ENCODE measurements around the gene MITF. TPM values are rescaled to one million over a fixed set of nuclear protein-coding genes. Genes with fewer than 3 reads are reported as not detected.

Gene MITF
- total and polyA plus RNA-seq, 2 of the 4 experiments (the other 2 are of a cell fraction): 6.5 to 16.7 TPM

- dilution Hi-C loops (cut with HindIII; ENCODE audit: low sequenced_read_pairs, unreplicated experiment): no loop called here
- no peak overlapping the region for H2BK120ac ChIP-seq (ENCODE audit: low read depth, low read length)
- H2BK5ac ChIP-seq (ENCODE audit: low read depth, low read length, poor library complexity, severe bottlenecking): peak overlapping the region; percentile 7
- no peak overlapping the region for H4K5ac ChIP-seq (ENCODE audit: low read depth, low read length)
- BruUV-seq (replicated peaks): no TSS peak
- peak overlapping the region; percentile 73 for H3K23ac ChIP-seq (ENCODE audit: low read depth, low read length)
- intact Hi-C loops (cut with micrococcal nuclease): loop anchor here (1.0 to 2.0 kb wide), 2 partner anchors 46 to 48 kb away; no protein-coding TSS in a partner anchor
- H4K20me1 ChIP-seq (ENCODE audit: insufficient read depth, low read length): 0 out of 2 replicates have a peak, but pooled peaks cover 4% of the 10 kb centered on the region
- peak overlapping the region; percentile 6 to 23; a peak in 2 of 4 replicates for H4K8ac ChIP-seq (ENCODE audit: low read depth in 2 of 2, low read length in 2 of 2)
- DNase-seq: no peak
- peaks cover 3% of the 10 kb centered on the region; the same call in 1 of the 2 replicates for H3K4me1 ChIP-seq (ENCODE audit: control insufficient read depth, insufficient read depth, low read length)
- no peak overlapping the region for H2BK20ac ChIP-seq (ENCODE audit: low read depth, low read length)
- in situ Hi-C loops (cut with MboI; ENCODE audit: low sequenced_read_pairs): no loop called here
- no peak overlapping the region for H3K18ac ChIP-seq (ENCODE audit: low read depth, low read length)
- peak overlapping the region; percentile 97 for H2AFZ ChIP-seq (replicated peaks; ENCODE audit: low read length, poor library complexity)
- peaks cover 3% of the 10 kb centered on the region; the same call in 1 of the 2 replicates for H3K27me3 ChIP-seq (ENCODE audit: control insufficient read depth, insufficient read depth, low read length)
- H3K4me2 ChIP-seq (ENCODE audit: low read depth, low read length): peak overlapping the region; percentile 82
- peak overlapping the region; percentile 6 for H3K27ac ChIP-seq (ENCODE audit: insufficient read depth, low read length)
- H3K56ac ChIP-seq (ENCODE audit: extremely low read depth, insufficient read depth, low read length): peak overlapping the region; percentile 55; the same call in 1 of the 2 replicates
- H3K9ac ChIP-seq (ENCODE audit: low read depth, low read length): peak overlapping the region; percentile 60
- H3K9me1 ChIP-seq (ENCODE audit: insufficient read depth, low read length): peaks cover 5% of the 10 kb centered on the region
- ChIA-PET POLR2A (ENCODE audit: unreplicated experiment) (no interaction called here), CTCF (interaction anchor here (0.8 to 1.4 kb wide), 3 partner anchors 11 to 117 kb away, joined by 3 to 4 read pairs (median 4); no protein-coding TSS in a partner anchor)
- peak overlapping the region; percentile 30 for H2AK9ac ChIP-seq (replicated peaks; ENCODE audit: low read depth, low read length, poor library complexity)
- H3K36me3 ChIP-seq (ENCODE audit: control insufficient read depth, insufficient read depth, low read length): no peaks in the 10 kb centered on the region
- peaks cover 22 to 38% of the 10 kb centered on the region in 2 experiments; a peak in 3 of 4 replicates for H3K79me1 ChIP-seq (ENCODE audit: low read depth in 1 of 2, low read length in 2 of 2)
- H3K9me3 ChIP-seq (ENCODE audit: control insufficient read depth, insufficient read depth, low read length): no peaks in the 10 kb centered on the region
- no CpG with 5 or more reads among the region's 12 CpGs for WGBS, 2 experiments (ENCODE audit: extremely low coverage in 2 of 2, insufficient read length in 1 of 2)
- no peak overlapping the region; the same call in 2 of the 3 replicates for H2BK15ac ChIP-seq (ENCODE audit: low read depth, low read length)
- ATAC-seq (ENCODE audit: low read depth): peak; percentile 4
- no peak overlapping the region for H4K91ac ChIP-seq (ENCODE audit: insufficient read depth, low read depth, low read length)
- no peak overlapping the region for H2AK5ac ChIP-seq (ENCODE audit: low read depth, low read length)
- no peak overlapping the region for H3K4ac ChIP-seq (ENCODE audit: low read depth, low read length)
- peak overlapping the region; percentile 55 for H3K4me3 ChIP-seq (ENCODE audit: insufficient read depth, low read depth, low read length)
- TF ChIP-seq CEBPB (IDR thresholded peaks at IDR 0.05; ENCODE audit: low read depth, low read length) (no peak), NFE2L2 (IDR thresholded peaks at IDR 0.05; ENCODE audit: low read depth, low read length) (no peak), MXI1 (IDR thresholded peaks at IDR 0.05; ENCODE audit: borderline replicate concordance, low read depth, low read length) (no peak), POLR2A (IDR thresholded peaks at IDR 0.05; ENCODE audit: low read depth, low read length) (no peak), CHD1 (IDR thresholded peaks at IDR 0.05; ENCODE audit: low read depth, low read length) (no peak), FOS (IDR thresholded peaks at IDR 0.05; ENCODE audit: low read depth, low read length) (no peak), SMC3 (IDR thresholded peaks at IDR 0.05; ENCODE audit: low read depth, low read length) (no peak), MAZ (IDR thresholded peaks at IDR 0.05; ENCODE audit: borderline replicate concordance, low read depth, low read length) (no peak), RAD21 (IDR thresholded peaks at IDR 0.05; ENCODE audit: low read length) (no peak), RCOR1 (IDR thresholded peaks at IDR 0.05; ENCODE audit: insufficient replicate concordance, low read length) (no peak), BHLHE40 (IDR thresholded peaks at IDR 0.05; ENCODE audit: low read depth, low read length) (no peak), RFX5 (IDR thresholded peaks at IDR 0.05; ENCODE audit: low read depth, low read length) (no peak)
- TF ChIP-seq, protein P1, sequence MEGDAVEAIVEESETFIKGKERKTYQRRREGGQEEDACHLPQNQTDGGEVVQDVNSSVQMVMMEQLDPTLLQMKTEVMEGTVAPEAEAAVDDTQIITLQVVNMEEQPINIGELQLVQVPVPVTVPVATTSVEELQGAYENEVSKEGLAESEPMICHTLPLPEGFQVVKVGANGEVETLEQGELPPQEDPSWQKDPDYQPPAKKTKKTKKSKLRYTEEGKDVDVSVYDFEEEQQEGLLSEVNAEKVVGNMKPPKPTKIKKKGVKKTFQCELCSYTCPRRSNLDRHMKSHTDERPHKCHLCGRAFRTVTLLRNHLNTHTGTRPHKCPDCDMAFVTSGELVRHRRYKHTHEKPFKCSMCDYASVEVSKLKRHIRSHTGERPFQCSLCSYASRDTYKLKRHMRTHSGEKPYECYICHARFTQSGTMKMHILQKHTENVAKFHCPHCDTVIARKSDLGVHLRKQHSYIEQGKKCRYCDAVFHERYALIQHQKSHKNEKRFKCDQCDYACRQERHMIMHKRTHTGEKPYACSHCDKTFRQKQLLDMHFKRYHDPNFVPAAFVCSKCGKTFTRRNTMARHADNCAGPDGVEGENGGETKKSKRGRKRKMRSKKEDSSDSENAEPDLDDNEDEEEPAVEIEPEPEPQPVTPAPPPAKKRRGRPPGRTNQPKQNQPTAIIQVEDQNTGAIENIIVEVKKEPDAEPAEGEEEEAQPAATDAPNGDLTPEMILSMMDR (conservative IDR thresholded peaks at IDR 0.05; ENCODE audit: low read depth, low read length): no peak
- TF ChIP-seq, protein P2, sequence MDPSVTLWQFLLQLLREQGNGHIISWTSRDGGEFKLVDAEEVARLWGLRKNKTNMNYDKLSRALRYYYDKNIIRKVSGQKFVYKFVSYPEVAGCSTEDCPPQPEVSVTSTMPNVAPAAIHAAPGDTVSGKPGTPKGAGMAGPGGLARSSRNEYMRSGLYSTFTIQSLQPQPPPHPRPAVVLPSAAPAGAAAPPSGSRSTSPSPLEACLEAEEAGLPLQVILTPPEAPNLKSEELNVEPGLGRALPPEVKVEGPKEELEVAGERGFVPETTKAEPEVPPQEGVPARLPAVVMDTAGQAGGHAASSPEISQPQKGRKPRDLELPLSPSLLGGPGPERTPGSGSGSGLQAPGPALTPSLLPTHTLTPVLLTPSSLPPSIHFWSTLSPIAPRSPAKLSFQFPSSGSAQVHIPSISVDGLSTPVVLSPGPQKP (IDR thresholded peaks at IDR 0.05; ENCODE audit: borderline replicate concordance, low read depth, low read length): no peak
- 0 out of 2 replicates have a peak overlapping the region, but pooled peaks have one; percentile 30 for H3K14ac ChIP-seq (replicated peaks; ENCODE audit: low read depth, low read length)
Measured at GRCh38 chr3:69738859-69739203, 433 bp upstream of the MITF start.

All from IMR-90 (cell line).